ENCODE data around the gene NPVF.

- no peak for TF ChIP-seq EP300 (IDR thresholded peaks at IDR 0.05; ENCODE audit: borderline replicate concordance)
- TF ChIP-seq USF1 (IDR thresholded peaks at IDR 0.05): no peak
- no peak for TF ChIP-seq RAD21 (IDR thresholded peaks at IDR 0.05; ENCODE audit: low read depth)
- no peak for TF ChIP-seq CREB1 (IDR thresholded peaks at IDR 0.05; ENCODE audit: low read depth)
- no peak for TF ChIP-seq REST (IDR thresholded peaks at IDR 0.05; ENCODE audit: low read depth)
Observed at GRCh38 chr7:25228386-25228785, at the start of gene NPVF.
